HepG2 (cell line): ENCODE results near the gene RELB. TPM values are rescaled to one million over a fixed set of nuclear protein-coding genes. Genes with fewer than 3 reads are reported as not detected.

Experiments used
- ATAC-seq: fragments of 200-7000 bp; cut with Tn5 transposase; 3 replicates; pipeline ENCODE4 v1.9.1; 2020; ENCODE audit warnings: mild to moderate bottlenecking, moderate library complexity
- BruUV-seq: library from RNA; stranded (reverse); fragments of 400-500 nt; replicated peaks from 2 replicates; lab custom pipeline; 2021; lab: Mats Ljungman, UMichigan
- CTCF ChIA-PET: fragments of 300-600 bp; formaldehyde crosslinking; extraction: SDS; loops from one replicate; lab custom pipeline; 2021; ENCODE audit warnings: low total read pairs, inconsistent platforms, low intra/inter-chr PET ratio; lab: Yijun Ruan, JAX
- POLR2A ChIA-PET: fragments of 350-600 bp; sonication (Branson Sonifier 250); formaldehyde crosslinking; loops from one replicate; lab custom pipeline; 2020; ENCODE audit warnings: antibody characterized with exemption, inconsistent platforms; lab: Yijun Ruan, JAX
- DNase-seq: peaks from one replicate; pipeline ENCODE4 v3.0.0-alpha.2; 2015; ENCODE audit warnings: low spot score
- FAIRE-seq: peaks from 3 replicates; lab custom pipeline; 2011; peaks lifted over from hg19 to GRCh38; lab: Jason Lieb, UNC
- H2AFZ ChIP-seq: one replicate; pipeline ENCODE4 v1.6.1; 2011; ENCODE audit warnings: low read length, inconsistent platforms
- H3K27ac ChIP-seq: fragments of 300-600 bp; 3 replicates; pipeline ENCODE4 v1.8.0; 2011; ENCODE audit warnings: mixed run types, mild to moderate bottlenecking, mixed read lengths, low read length, inconsistent platforms; ENCODE audit not compliant: insufficient read depth; ENCODE audit errors: extremely low read length
- H3K27me3 ChIP-seq, 2 experiments: fragments of 200-600 bp in 1 of 2; 2 replicates in 1 of 2; 3 replicates in 1 of 2; pipeline versions ENCODE4 v1.6.0 to v1.8.0; 2011; ENCODE audit warnings: low read length in 2 of 2, mild to moderate bottlenecking in 2 of 2, moderate library complexity in 2 of 2, inconsistent platforms in 1 of 2; ENCODE audit not compliant: insufficient read depth in 2 of 2, control insufficient read depth in 1 of 2
- H3K36me3 ChIP-seq, 2 experiments: fragments of 200-600 bp in 1 of 2; replicated peaks in 1 of 2; 2 replicates in 1 of 2; 3 replicates in 1 of 2; pipeline versions ENCODE4 v1.5.1 to v1.8.0; 2011; ENCODE audit warnings: low read length in 2 of 2, inconsistent platforms in 1 of 2; ENCODE audit not compliant: insufficient read depth in 2 of 2, control insufficient read depth in 1 of 2
- H3K4me1 ChIP-seq: 2 replicates; pipeline ENCODE4 v1.5.1; 2012; ENCODE audit warnings: low read length, inconsistent platforms; ENCODE audit not compliant: insufficient read depth
- H3K4me2 ChIP-seq: 2 replicates; pipeline ENCODE4 v1.6.0; 2011; ENCODE audit warnings: low read depth, low read length, inconsistent platforms
- H3K4me3 ChIP-seq, 3 experiments: fragments of 200-600 bp in 1 of 3; sonication (generic), shearing (Covaris generic) in 1 of 3; replicated peaks in 1 of 3; 2 replicates each; pipeline ENCODE4 v1.5.1; 2011 to 2016; ENCODE audit warnings: low read length in 3 of 3, inconsistent platforms in 2 of 3, low read depth in 2 of 3, mild to moderate bottlenecking in 2 of 3, control low read depth in 1 of 3, mixed read lengths in 1 of 3; ENCODE audit not compliant: insufficient read depth in 1 of 3
- H3K79me2 ChIP-seq: one replicate; pipeline ENCODE4 v1.6.1; 2011; ENCODE audit warnings: low read length, inconsistent platforms; ENCODE audit not compliant: insufficient read depth
- H3K9ac ChIP-seq: 2 replicates; pipeline ENCODE4 v1.6.0; 2011; ENCODE audit warnings: mild to moderate bottlenecking, low read depth, low read length, inconsistent platforms; ENCODE audit not compliant: insufficient read depth
- H3K9me3 ChIP-seq: 2 replicates; pipeline ENCODE4 v1.5.1; 2012; ENCODE audit warnings: mild to moderate bottlenecking, low read length
- H4K20me1 ChIP-seq: 2 replicates; pipeline ENCODE4 v1.6.0; 2011; ENCODE audit warnings: inconsistent platforms, mild to moderate bottlenecking, low read length, moderate library complexity; ENCODE audit not compliant: insufficient read depth
- DZIP1 ChIP-seq: sonication (generic); formaldehyde crosslinking; IDR thresholded peaks from 2 replicates; pipeline ENCODE4 v1.5.0; 2020; ENCODE audit warnings: mild to moderate bottlenecking, missing genetic modification reagents
- FLYWCH1 ChIP-seq: sonication (generic); formaldehyde crosslinking; IDR thresholded peaks from 2 replicates; pipeline ENCODE4 v1.8.1; 2023; ENCODE audit warnings: mild to moderate bottlenecking, missing genetic modification reagents
- GZF1 ChIP-seq: sonication (generic); formaldehyde crosslinking; IDR thresholded peaks from 2 replicates; pipeline ENCODE4 v1.5.1; 2020; ENCODE audit warnings: mild to moderate bottlenecking, missing genetic modification reagents
- NFRKB ChIP-seq: fragments of 450-650 bp; IDR thresholded peaks from 2 replicates; pipeline ENCODE4 v1.6.1; 2017
- SRSF9 ChIP-seq: fragments of 200-400 bp; formaldehyde crosslinking; IDR thresholded peaks from 2 replicates; pipeline ENCODE4 v1.6.1; 2018; ENCODE audit warnings: borderline replicate concordance, mild to moderate bottlenecking, low read depth, low read length; ENCODE audit not compliant: insufficient read depth, poor library complexity, severe bottlenecking
- ZBTB37 ChIP-seq: sonication (generic); formaldehyde crosslinking; IDR thresholded peaks from 2 replicates; pipeline ENCODE4 v1.4.0; 2020; ENCODE audit warnings: mild to moderate bottlenecking, missing genetic modification reagents
- ZNF335 ChIP-seq: sonication (generic); formaldehyde crosslinking; IDR thresholded peaks from 2 replicates; pipeline ENCODE4 v1.4.0; 2020; ENCODE audit warnings: missing genetic modification reagents
- WGBS: methylation state at CpG from one replicate; pipeline ENCODE4 v1.1.6; 2017; ENCODE audit warnings: low lambda C conversion rate; 5-methylcytosine and 5-hydroxymethylcytosine counted together
- in situ Hi-C: cut with HindIII; loops from 2 replicates; pipeline ENCODE4 v1.10.0; 2017; ENCODE audit warnings: low pct_unique_long_range_greater_than_20kb; ENCODE audit not compliant: extremely low pct_ligation_motif_present
- intact Hi-C: fragments of 100-400 bp; cut with micrococcal nuclease; formaldehyde crosslinking; loops from one replicate; pipeline ENCODE4 v1.10.0; 2022; ENCODE audit not compliant: unreplicated experiment
- polyA plus RNA-seq, 8 experiments: library from polyadenylated mRNA; depleted of rRNA in 3 of 8; stranded (reverse) in 7 of 8; unstranded in 1 of 8; fragments of >200 nt; fragmentation: Illumina TruSeq in 4 of 8; extraction: Trizol in 4 of 8; gene quantifications; 2 replicates each; pipeline versions ENCODE4 v1.2.1 to v1.2.3, GENCODE V29; 2011 to 2016; ENCODE audit warnings: low read depth in 4 of 8, missing spikeins in 1 of 8, mixed read lengths in 1 of 8; ENCODE audit not compliant: insufficient read depth in 1 of 8
- total RNA-seq, 5 experiments: library from RNA; depleted of rRNA; stranded (reverse); fragments of >200 nt; fragmentation: Illumina TruSeq; extraction: Trizol; gene quantifications; 2 replicates each; pipeline ENCODE4 v1.2.3, GENCODE V29; 2016; ENCODE audit warnings: low read depth in 1 of 5
- TF ChIP-seq, protein P1 (sequence below): sonication (generic); formaldehyde crosslinking; IDR thresholded peaks from 2 replicates; pipeline ENCODE4 v1.5.0; 2020; ENCODE audit warnings: missing genetic modification reagents, mild to moderate bottlenecking, borderline replicate concordance
- TF ChIP-seq, protein P2 (sequence below): sonication (generic); formaldehyde crosslinking; IDR thresholded peaks from 2 replicates; pipeline ENCODE4 v1.5.1; 2020; ENCODE audit warnings: mild to moderate bottlenecking, missing genetic modification reagents, moderate library complexity

RELB gene
- total and polyA plus RNA-seq, 2 of the 13 experiments (the other 11 are each of a cell fraction or from before 2014, with no cell fraction given) = 1.9 to 3.5 TPM

DNA sequence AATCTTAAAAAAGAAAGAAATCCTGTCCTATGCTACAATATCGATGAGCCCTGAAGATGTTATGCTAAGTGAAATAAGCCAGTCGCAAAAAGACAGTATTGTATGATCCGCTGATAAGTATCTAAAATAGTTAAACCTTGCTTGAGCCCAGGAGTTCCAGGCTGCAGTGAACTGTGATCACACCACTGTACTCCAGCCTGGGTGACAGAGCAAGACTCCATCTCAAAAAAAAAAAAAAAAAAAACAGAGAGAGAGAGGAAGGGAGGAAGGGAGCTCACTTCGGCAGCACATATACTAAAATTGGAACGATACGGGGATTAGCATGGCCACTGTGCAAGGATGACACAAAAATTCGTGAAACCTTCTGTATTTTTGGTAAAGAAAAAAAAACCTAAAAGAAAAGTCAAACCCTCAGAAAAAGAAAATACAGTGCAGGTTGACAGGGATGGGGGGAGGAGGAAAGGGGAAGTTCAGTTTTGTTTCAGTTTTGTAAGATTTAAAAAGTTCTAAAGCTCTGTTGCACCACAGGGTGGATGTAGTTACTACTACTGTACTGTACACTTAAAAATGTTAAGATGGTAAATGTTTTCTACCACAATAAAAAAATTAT lies 46.0 kb downstream of the RELB start:
- no peaks in the 10 kb centered on the region for H3K9me3 ChIP-seq
- H3K4me3 ChIP-seq = peak overlapping the region in 1 of 3 experiments; percentile 64; a peak in 1 of 6 replicates
- CTCF ChIA-PET = no interaction called here
- H3K79me2 ChIP-seq = peaks cover 53% of the 10 kb centered on the region
- H4K20me1 ChIP-seq = peaks cover 18% of the 10 kb centered on the region; the same call in 1 of the 2 replicates
- ATAC-seq (no peak), FAIRE-seq (no peak), DNase-seq (no peak)
- H3K4me1 ChIP-seq = peaks cover 60% of the 10 kb centered on the region
- no peaks in the 10 kb centered on the region for H3K27me3 ChIP-seq
- peak overlapping the region; percentile 83 for H3K27ac ChIP-seq
- TF ChIP-seq ZBTB37 (no peak), FLYWCH1 (CRISPR knock-in tag) (no peak), ZNF335 (no peak), DZIP1 (CRISPR knock-in tag) (no peak), SRSF9 (no peak), GZF1 (CRISPR knock-in tag) (no peak), NFRKB (no peak)
- TF ChIP-seq, protein P1, sequence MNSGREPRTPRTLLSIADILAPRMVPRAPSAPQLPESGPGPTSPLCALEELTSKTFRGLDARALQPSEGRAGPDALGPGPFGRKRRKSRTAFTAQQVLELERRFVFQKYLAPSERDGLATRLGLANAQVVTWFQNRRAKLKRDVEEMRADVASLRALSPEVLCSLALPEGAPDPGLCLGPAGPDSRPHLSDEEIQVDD (CRISPR knock-in tag) = no peak
- TF ChIP-seq, protein P2, sequence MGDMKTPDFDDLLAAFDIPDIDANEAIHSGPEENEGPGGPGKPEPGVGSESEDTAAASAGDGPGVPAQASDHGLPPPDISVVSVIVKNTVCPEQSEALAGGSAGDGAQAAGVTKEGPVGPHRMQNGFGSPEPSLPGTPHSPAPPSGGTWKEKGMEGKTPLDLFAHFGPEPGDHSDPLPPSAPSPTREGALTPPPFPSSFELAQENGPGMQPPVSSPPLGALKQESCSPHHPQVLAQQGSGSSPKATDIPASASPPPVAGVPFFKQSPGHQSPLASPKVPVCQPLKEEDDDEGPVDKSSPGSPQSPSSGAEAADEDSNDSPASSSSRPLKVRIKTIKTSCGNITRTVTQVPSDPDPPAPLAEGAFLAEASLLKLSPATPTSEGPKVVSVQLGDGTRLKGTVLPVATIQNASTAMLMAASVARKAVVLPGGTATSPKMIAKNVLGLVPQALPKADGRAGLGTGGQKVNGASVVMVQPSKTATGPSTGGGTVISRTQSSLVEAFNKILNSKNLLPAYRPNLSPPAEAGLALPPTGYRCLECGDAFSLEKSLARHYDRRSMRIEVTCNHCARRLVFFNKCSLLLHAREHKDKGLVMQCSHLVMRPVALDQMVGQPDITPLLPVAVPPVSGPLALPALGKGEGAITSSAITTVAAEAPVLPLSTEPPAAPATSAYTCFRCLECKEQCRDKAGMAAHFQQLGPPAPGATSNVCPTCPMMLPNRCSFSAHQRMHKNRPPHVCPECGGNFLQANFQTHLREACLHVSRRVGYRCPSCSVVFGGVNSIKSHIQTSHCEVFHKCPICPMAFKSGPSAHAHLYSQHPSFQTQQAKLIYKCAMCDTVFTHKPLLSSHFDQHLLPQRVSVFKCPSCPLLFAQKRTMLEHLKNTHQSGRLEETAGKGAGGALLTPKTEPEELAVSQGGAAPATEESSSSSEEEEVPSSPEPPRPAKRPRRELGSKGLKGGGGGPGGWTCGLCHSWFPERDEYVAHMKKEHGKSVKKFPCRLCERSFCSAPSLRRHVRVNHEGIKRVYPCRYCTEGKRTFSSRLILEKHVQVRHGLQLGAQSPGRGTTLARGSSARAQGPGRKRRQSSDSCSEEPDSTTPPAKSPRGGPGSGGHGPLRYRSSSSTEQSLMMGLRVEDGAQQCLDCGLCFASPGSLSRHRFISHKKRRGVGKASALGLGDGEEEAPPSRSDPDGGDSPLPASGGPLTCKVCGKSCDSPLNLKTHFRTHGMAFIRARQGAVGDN (CRISPR knock-in tag) = no peak
- TF ChIP-seq, all 625 proteins: peak for 0
- Histone ChIP-seq H3K4me2 (peak overlapping the region; percentile 83), H3K36me3 (peaks cover 11 to 37% of the 10 kb centered on the region in 2 experiments; a peak in 4 of 5 replicates), H2AFZ (no peak overlapping the region), H3K9ac (no peak overlapping the region)
- POLR2A ChIA-PET = interaction anchor here (1.6 to 2.0 kb wide), 2 partner anchors 9 to 157 kb away, joined by 4 to 11 read pairs; partner anchors contain the start of genes CLASRP and TOMM40
- WGBS = 67% methylated on average over 7 of the region's 7 CpGs
- no TSS peak for BruUV-seq
- intact Hi-C loops (no loop called here), in situ Hi-C loops (no loop called here)
